HepG2 (cell line): Measurements from ENCODE around the gene SMC1B. TPM values are rescaled to one million over a fixed set of nuclear protein-coding genes. Genes with fewer than 3 reads are reported as not detected.

Experiments used
- ARHGAP35 ChIP-seq: sonication (generic); formaldehyde crosslinking; IDR thresholded peaks from 2 replicates; pipeline ENCODE4 v1.9.0; 2022; ENCODE audit warnings: mild to moderate bottlenecking, inconsistent platforms, moderate library complexity, missing genetic modification reagents, borderline replicate concordance
- CREB1 ChIP-seq, 2 experiments: fragments of 450-650 bp in 1 of 2; IDR thresholded peaks; 2 replicates each; pipeline ENCODE4 v1.6.1; 2016 to 2017; ENCODE audit warnings: control low read depth in 1 of 2, mild to moderate bottlenecking in 1 of 2, missing compliant biosample characterization in 1 of 2, missing genetic modification characterization in 1 of 2
- ELK4 ChIP-seq: sonication (generic); formaldehyde crosslinking; IDR thresholded peaks from 2 replicates; pipeline ENCODE4 v1.9.0; 2021; ENCODE audit warnings: missing genetic modification reagents, borderline replicate concordance
- FOXA1 ChIP-seq, 2 experiments: fragments of 450-650 bp in 1 of 2; sonication (generic) in 1 of 2; formaldehyde crosslinking in 1 of 2; IDR thresholded peaks; 2 replicates each; pipeline versions ENCODE4 v1.4.0 to v1.6.1; 2016 to 2020; ENCODE audit warnings: missing genetic modification reagents in 1 of 2
- NCOA2 ChIP-seq: sonication (generic); formaldehyde crosslinking; IDR thresholded peaks from 2 replicates; pipeline ENCODE4 v1.8.0; 2022; ENCODE audit warnings: inconsistent platforms
- NCOR1 ChIP-seq: fragments of 200-600 bp; sonication (generic); IDR thresholded peaks from 2 replicates; pipeline ENCODE4 v1.7.0; 2017; ENCODE audit warnings: antibody characterized with exemption, low read length, borderline replicate concordance
- NRL ChIP-seq: sonication (generic); formaldehyde crosslinking; IDR thresholded peaks from 2 replicates; pipeline ENCODE4 v1.5.0; 2020; ENCODE audit warnings: missing genetic modification reagents, mild to moderate bottlenecking, moderate library complexity, borderline replicate concordance
- PAWR ChIP-seq: sonication (generic); formaldehyde crosslinking; IDR thresholded peaks from 2 replicates; pipeline ENCODE4 v1.4.0; 2020; ENCODE audit warnings: missing genetic modification reagents, mild to moderate bottlenecking, borderline replicate concordance
- PPARG ChIP-seq: conservative IDR thresholded peaks from 2 replicates; pipeline ENCODE4 v1.6.1; 2016; ENCODE audit warnings: missing biosample characterization, missing genetic modification reagents
- SKIL ChIP-seq: sonication (generic); formaldehyde crosslinking; IDR thresholded peaks from 2 replicates; pipeline ENCODE4 v1.8.0; 2022; ENCODE audit warnings: missing genetic modification reagents, mild to moderate bottlenecking, moderate library complexity, borderline replicate concordance
- SMYD3 ChIP-seq: sonication (generic); formaldehyde crosslinking; IDR thresholded peaks from 2 replicates; pipeline ENCODE4 v1.8.1; 2023; ENCODE audit warnings: mild to moderate bottlenecking, missing genetic modification reagents
- ZBTB46 ChIP-seq: sonication (generic); formaldehyde crosslinking; IDR thresholded peaks from 2 replicates; pipeline ENCODE4 v1.4.0; 2020; ENCODE audit warnings: mild to moderate bottlenecking, missing genetic modification reagents, borderline replicate concordance
- ZNF124 ChIP-seq: sonication (generic); formaldehyde crosslinking; IDR thresholded peaks from 2 replicates; pipeline ENCODE4 v1.4.0; 2020; ENCODE audit warnings: missing genetic modification reagents
- ZNF17 ChIP-seq: sonication (generic); formaldehyde crosslinking; IDR thresholded peaks from 2 replicates; pipeline ENCODE4 v1.5.0; 2020; ENCODE audit warnings: mild to moderate bottlenecking, missing genetic modification reagents
- ZNF451 ChIP-seq: sonication (generic); formaldehyde crosslinking; IDR thresholded peaks from 2 replicates; pipeline ENCODE4 v1.5.0; 2020; ENCODE audit warnings: mild to moderate bottlenecking, missing genetic modification reagents
- ZNF547 ChIP-seq: sonication (generic); formaldehyde crosslinking; IDR thresholded peaks from 2 replicates; pipeline ENCODE4 v1.5.1; 2020; ENCODE audit warnings: mild to moderate bottlenecking, missing genetic modification reagents
- ZNF556 ChIP-seq: sonication (generic); formaldehyde crosslinking; IDR thresholded peaks from 2 replicates; pipeline ENCODE4 v1.4.0; 2020; ENCODE audit warnings: mild to moderate bottlenecking, missing genetic modification reagents, borderline replicate concordance
- ZNF576 ChIP-seq: sonication (generic); formaldehyde crosslinking; IDR thresholded peaks from 2 replicates; pipeline ENCODE4 v1.4.0; 2020; ENCODE audit warnings: mild to moderate bottlenecking, missing genetic modification reagents
- ZNF589 ChIP-seq: sonication (generic); formaldehyde crosslinking; conservative IDR thresholded peaks from 2 replicates; pipeline ENCODE4 v1.8.0; 2022; ENCODE audit warnings: mild to moderate bottlenecking, moderate library complexity, missing genetic modification reagents
- ZNF672 ChIP-seq: sonication (generic); formaldehyde crosslinking; IDR thresholded peaks from 2 replicates; pipeline ENCODE4 v1.8.1; 2022; ENCODE audit warnings: missing genetic modification reagents
- ZNF75D ChIP-seq: sonication (generic); formaldehyde crosslinking; IDR thresholded peaks from 2 replicates; pipeline ENCODE4 v1.8.1; 2023; ENCODE audit warnings: missing genetic modification reagents, mild to moderate bottlenecking, borderline replicate concordance
- polyA plus RNA-seq, 8 experiments: library from polyadenylated mRNA; depleted of rRNA in 3 of 8; stranded (reverse) in 7 of 8; unstranded in 1 of 8; fragments of >200 nt; fragmentation: Illumina TruSeq in 4 of 8; extraction: Trizol in 4 of 8; gene quantifications; 2 replicates each; pipeline versions ENCODE4 v1.2.1 to v1.2.3, GENCODE V29; 2011 to 2016; ENCODE audit warnings: low read depth in 4 of 8, missing spikeins in 1 of 8, mixed read lengths in 1 of 8; ENCODE audit not compliant: insufficient read depth in 1 of 8
- total RNA-seq, 5 experiments: library from RNA; depleted of rRNA; stranded (reverse); fragments of >200 nt; fragmentation: Illumina TruSeq; extraction: Trizol; gene quantifications; 2 replicates each; pipeline ENCODE4 v1.2.3, GENCODE V29; 2016; ENCODE audit warnings: low read depth in 1 of 5

The SMC1B gene
- total and polyA plus RNA-seq, 2 of the 13 experiments (the other 11 are each of a cell fraction or from before 2014, with no cell fraction given) = not detected

GRCh38 chr22:45309422-45310227, 103.8 kb downstream of the SMC1B start, which contains the start of gene FAM118A (continued):
- TF ChIP-seq ZBTB46 (CRISPR knock-in tag) = no peak
- TF ChIP-seq CREB1 (IDR thresholded peaks at IDR 0.05) = no peak
- no peak for TF ChIP-seq CREB1 (CRISPR knock-in tag; IDR thresholded peaks at IDR 0.05)
- TF ChIP-seq NCOR1 = no peak; the same call in 1 of the 2 replicates
- no peak for TF ChIP-seq ARHGAP35
- 0 out of 2 replicates have a peak, but pooled peaks have one; percentile 63 for TF ChIP-seq ZNF451 (CRISPR knock-in tag)
- TF ChIP-seq ZNF17 (CRISPR knock-in tag) = no peak
- no peak for TF ChIP-seq ZNF124 (CRISPR knock-in tag)
- no peak for TF ChIP-seq NCOA2 (CRISPR knock-in tag)
- TF ChIP-seq PPARG (CRISPR knock-in tag) = no peak; the same call in 1 of the 2 replicates
- peak; percentile 41; the same call in 1 of the 2 replicates for TF ChIP-seq SMYD3
- no peak for TF ChIP-seq NRL
- no peak for TF ChIP-seq ZNF547
- TF ChIP-seq ELK4 (CRISPR knock-in tag) = no peak
- TF ChIP-seq FOXA1 (IDR thresholded peaks at IDR 0.05) = no peak
- 0 out of 2 replicates have a peak, but pooled peaks have one; percentile 12 for TF ChIP-seq FOXA1 (CRISPR knock-in tag; IDR thresholded peaks at IDR 0.05)
- 0 out of 2 replicates have a peak, but pooled peaks have one; percentile 71 for TF ChIP-seq ZNF672
- no peak for TF ChIP-seq PAWR
- TF ChIP-seq ZNF576 = no peak
- TF ChIP-seq ZNF589 = peak; percentile 82; the same call in 1 of the 2 replicates
- peak; percentile 34; the same call in 1 of the 2 replicates for TF ChIP-seq SKIL (CRISPR knock-in tag)
- TF ChIP-seq ZNF75D (CRISPR knock-in tag) = no peak
- TF ChIP-seq ZNF556 (CRISPR knock-in tag) = no peak
